Ureter (tissue), 1 donor: Measurements from ENCODE around the gene ANKRD33. TPM values are rescaled to one million over a fixed set of nuclear protein-coding genes. Genes with fewer than 3 reads are reported as not detected.
"Not testable (repeated sequence)": the region's sequence is repeated elsewhere in the genome, so short reads cannot be mapped to it uniquely, and the experiment has no call there.

Experiments
- DNase-seq: peaks from one replicate; pipeline ENCODE4 v3.0.0-alpha.2; 2020; ENCODE audit warnings: low spot score
- total RNA-seq: library from RNA; stranded (reverse); gene quantifications from one replicate; pipeline ENCODE4 v1.2.4, GENCODE V29; 2023
- donor health status: DM: yes; HTN: yes; CAD: no.

Gene ANKRD33
- total RNA-seq, 1 donor from 2014 or later: not detected

DNA sequence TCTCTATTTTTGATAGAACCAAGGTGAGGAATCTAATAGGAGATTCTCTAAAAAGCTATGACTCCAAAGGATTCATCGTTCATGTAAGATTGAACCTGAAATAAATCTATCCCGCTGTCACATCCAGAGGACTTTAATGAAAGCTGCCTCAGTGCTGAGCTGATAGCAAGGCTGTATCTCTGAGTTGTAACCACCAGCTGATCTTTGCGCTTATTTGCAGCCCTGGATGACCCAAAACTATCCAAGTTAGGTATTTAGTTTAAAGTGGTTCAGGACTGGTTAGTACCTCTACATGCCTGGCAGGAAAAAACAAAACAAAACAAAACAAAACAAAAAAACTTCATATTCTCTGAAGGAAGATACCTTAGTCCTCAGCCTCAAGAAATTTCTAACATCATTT, 8.8 kb upstream of the ANKRD33 start:
- no peak for DNase-seq

- no peak for DNase-seq
Observed at GRCh38 chr12:51883295-51883694, 4.6 kb upstream of the ANKRD33 start.

- DNase-seq: no peak
Observed at GRCh38 chr12:51883998-51884675, 3.8 kb upstream of the ANKRD33 start.

DNA sequence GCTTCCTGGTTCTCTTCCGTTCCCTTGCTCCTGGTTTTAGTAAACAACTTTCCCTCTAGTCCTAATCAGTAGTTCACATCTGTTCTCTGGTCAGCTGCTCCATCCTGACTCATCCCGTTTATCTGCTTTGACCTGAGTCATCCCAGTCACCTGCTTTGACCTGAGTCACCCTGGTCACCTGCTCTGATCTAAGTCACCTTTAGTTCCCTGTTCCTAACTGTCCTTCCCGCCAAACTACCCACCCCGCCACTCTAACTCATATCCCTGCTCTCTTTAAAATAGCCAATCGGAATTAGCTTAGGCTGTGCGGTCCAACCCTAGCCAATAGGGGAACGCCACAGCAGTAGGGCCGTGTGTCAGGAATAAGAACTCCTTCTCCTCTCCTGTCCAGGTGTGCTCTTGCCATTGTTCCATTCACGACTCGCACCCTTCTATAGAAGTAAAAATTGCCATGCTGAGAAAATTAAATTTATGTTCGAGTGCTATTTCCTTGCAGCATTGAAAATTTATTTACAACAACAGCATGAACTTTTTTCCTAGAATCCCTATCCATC, 3.1 kb upstream of the ANKRD33 start:
- no peak for DNase-seq

GRCh38 chr12:51885294-51886020, 2.4 kb upstream of the ANKRD33 start:
- DNase-seq: not testable (repeated sequence)

- DNase-seq: peak; percentile 79
Observed at GRCh38 chr12:51886021-51886710, 1.7 kb upstream of the ANKRD33 start.

- no peak for DNase-seq
Observed at GRCh38 chr12:51888316-51889215, 663 bp downstream of the ANKRD33 start.

- no peak for DNase-seq
Observed at GRCh38 chr12:51889216-51890132, 1.6 kb downstream of the ANKRD33 start.

DNA sequence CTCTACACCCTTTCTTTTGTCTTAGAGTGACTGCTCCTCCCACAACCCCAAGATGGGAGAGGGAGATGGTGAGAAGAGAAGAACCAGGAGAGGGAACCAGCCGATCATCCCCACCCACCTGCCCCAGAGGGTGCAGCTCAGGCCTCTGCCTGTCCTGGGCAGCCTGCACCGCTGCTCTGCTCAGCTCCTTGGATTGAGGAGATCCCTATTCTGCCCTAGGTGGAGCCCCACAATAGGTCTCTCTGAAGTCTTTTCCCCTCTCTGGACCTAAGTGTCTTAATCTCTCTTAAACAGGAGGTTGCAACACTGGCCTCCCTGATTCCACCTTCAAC, 2.2 kb downstream of the ANKRD33 start:
- DNase-seq: no peak

- DNase-seq: no peak
Observed at GRCh38 chr12:51890511-51891171, 2.7 kb downstream of the ANKRD33 start.

- DNase-seq: no peak
Observed at GRCh38 chr12:51891843-51892242, 3.9 kb downstream of the ANKRD33 start.

GRCh38 chr12:51893786-51894185, 5.9 kb downstream of the ANKRD33 start:
- no peak for DNase-seq

- no peak for DNase-seq
Observed at GRCh38 chr12:51895378-51896135, 7.7 kb downstream of the ANKRD33 start.

DNA sequence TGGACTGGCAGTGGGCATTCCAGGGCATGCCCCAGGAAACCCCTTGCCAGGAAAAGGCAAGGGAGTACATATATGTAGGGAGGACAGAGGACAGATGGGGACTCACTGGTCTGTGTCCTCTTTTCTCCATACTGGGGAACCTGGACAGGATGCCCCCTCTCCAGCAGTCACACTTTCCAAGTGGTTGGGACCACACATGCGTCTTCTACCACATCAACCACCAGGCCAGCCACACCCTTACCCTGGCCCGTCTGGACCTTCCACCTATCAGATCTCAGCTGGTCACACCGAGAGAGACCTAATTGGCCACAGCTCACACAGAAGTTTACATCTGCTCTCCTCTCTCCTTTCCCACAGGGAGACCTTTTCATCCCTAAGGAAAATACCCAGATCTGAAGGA, 8.3 kb downstream of the ANKRD33 start:
- DNase-seq: no peak

DNA sequence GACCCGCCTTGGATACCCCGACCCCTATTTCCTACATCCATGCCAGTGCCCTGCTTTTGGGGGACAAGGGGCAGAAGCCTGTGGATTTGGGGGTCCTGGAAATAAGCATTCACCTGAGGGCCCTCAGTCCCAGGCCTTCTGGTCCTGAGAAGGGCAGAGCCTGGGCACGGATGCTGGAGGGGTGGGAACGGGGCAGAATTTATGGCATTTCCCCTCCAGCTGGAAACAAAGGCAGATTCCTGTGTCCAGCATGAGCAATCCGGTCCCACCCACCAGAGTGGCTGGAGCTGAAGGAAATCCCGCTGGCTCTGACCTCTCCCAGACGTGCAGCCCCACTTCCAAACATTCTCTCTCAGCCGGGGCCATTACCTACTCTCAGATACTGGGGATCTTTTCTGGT, 9.3 kb downstream of the ANKRD33 start:
- DNase-seq: no peak

DNA sequence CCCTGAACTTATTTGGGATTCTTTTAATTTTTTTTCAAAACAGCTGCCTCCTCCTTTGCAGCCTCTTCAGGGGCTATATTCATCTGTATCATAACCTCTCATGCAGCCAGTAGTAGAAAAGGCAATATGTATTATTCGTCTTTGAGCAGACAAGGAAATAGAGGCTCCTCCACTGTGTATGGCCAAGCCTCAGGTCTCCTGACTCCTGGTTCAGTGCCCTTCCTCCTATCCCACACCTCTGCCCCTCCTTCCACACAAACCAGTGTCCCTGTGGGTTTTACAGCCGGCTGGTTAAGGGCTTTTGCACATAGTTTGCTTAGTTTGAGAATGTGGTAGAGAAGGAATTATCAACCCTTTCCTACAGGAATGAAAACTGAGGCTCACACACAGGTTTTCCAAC, 10.6 kb downstream of the ANKRD33 start:
- no peak for DNase-seq

GRCh38 chr12:51898937-51899336, 11.0 kb downstream of the ANKRD33 start:
- DNase-seq: no peak

- no peak for DNase-seq
Observed at GRCh38 chr12:51900323-51900889, 12.5 kb downstream of the ANKRD33 start.
